SK-N-SH treated with all-trans-retinoic acid at 6 μM for 48 hours (cell line): ENCODE results near the gene TTLL8.

Experiments used
- ARNTL ChIP-seq: fragments of 450-650 bp; formaldehyde crosslinking; IDR thresholded peaks from 2 replicates; pipeline ENCODE4 v1.5.0; 2020; ENCODE audit warnings: low read depth, mild to moderate bottlenecking, moderate library complexity, borderline replicate concordance
- TOX ChIP-seq: fragments of 250-450 bp; sonication (Bioruptor Pico); IDR thresholded peaks from 2 replicates; pipeline ENCODE4 v1.8.0; 2021; ENCODE audit warnings: mild to moderate bottlenecking, moderate library complexity, borderline replicate concordance
- ZC3H10 ChIP-seq: fragments of 250-450 bp; sonication (Bioruptor Pico); IDR thresholded peaks from 2 replicates; pipeline ENCODE4 v1.5.1; 2021; ENCODE audit warnings: mild to moderate bottlenecking, moderate library complexity
- TF ChIP-seq, protein P1 (sequence below): fragments of 250-450 bp; sonication (Bioruptor Pico); IDR thresholded peaks from 2 replicates; pipeline ENCODE4 v1.8.0; 2021; ENCODE audit warnings: low read depth, mild to moderate bottlenecking, moderate library complexity, borderline replicate concordance

DNA sequence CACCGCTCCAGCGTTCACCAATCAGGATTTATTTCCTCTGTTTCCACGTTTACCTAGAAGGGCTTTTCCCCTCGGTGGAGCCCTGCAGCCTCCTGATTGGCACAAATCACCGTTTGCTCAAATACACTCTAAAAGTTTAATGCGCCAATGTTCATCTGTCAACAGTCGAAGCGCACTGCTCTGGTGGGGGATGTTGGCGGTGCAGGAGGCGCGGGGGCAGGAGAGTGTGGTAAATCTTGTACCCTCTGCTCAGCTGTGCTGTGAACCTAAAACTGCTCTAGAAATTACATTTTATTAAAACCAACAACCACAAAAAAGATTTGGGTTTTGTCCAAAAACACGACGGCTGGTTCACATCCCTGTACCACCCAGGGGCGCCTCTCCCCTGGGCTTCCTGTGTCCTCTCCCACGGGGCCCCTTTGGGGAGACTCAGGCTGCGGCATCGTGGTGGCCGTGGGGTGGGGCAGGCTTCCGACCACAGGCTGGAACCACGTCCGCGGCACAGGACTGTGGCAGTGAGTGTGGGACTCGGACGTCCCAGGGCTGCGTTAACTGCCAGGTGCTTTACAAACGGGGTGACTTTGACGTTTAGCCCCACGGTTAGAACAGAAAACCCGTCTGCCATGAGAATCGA lies 13.5 kb downstream of the TTLL8 start:
- TF ChIP-seq, protein P1, sequence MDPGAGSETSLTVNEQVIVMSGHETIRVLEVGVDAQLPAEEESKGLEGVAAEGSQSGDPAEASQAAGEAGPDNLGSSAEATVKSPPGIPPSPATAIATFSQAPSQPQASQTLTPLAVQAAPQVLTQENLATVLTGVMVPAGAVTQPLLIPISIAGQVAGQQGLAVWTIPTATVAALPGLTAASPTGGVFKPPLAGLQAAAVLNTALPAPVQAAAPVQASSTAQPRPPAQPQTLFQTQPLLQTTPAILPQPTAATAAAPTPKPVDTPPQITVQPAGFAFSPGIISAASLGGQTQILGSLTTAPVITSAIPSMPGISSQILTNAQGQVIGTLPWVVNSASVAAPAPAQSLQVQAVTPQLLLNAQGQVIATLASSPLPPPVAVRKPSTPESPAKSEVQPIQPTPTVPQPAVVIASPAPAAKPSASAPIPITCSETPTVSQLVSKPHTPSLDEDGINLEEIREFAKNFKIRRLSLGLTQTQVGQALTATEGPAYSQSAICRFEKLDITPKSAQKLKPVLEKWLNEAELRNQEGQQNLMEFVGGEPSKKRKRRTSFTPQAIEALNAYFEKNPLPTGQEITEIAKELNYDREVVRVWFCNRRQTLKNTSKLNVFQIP (CRISPR knock-in tag), result no peak
- TF ChIP-seq TOX (no peak), ARNTL (CRISPR knock-in tag) (no peak), ZC3H10 (CRISPR knock-in tag) (no peak)
